NCI-H146 (cell line): ENCODE measurements around the gene PARK7.
A peak's percentile ranks its signal among the peaks of the same experiment; 100 is the strongest.

ENCODE experiments used
- DNase-seq: peaks from one replicate; lab custom pipeline; 2025; lab: John Stamatoyannopoulos, UW

The PARK7 gene

GRCh38 chr1:8010080-8010664, 48.7 kb downstream of the PARK7 start:
- no peak for DNase-seq

DNA sequence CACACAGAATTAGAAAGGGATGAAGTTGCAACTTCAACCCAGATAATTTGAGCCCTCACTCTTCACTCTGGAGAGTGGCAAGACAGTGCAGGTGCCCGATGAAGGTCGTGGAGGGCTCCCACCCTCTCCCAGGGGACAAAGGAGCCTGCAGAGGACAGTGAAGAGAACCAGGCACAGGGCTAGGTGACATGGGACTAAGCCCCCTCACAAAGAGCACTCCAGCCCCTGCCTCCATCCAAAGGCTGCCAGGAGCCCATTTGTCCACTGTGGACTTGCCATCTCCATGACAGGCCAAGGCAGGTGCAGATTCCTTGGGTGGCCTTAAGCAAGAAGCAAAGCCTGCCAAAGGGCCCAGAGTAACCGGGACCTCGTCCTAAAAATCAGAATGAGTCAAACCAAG, 49.5 kb downstream of the PARK7 start:
- DNase-seq: no peak

GRCh38 chr1:8011923-8012858, 50.7 kb downstream of the PARK7 start:
- no peak for DNase-seq

DNA sequence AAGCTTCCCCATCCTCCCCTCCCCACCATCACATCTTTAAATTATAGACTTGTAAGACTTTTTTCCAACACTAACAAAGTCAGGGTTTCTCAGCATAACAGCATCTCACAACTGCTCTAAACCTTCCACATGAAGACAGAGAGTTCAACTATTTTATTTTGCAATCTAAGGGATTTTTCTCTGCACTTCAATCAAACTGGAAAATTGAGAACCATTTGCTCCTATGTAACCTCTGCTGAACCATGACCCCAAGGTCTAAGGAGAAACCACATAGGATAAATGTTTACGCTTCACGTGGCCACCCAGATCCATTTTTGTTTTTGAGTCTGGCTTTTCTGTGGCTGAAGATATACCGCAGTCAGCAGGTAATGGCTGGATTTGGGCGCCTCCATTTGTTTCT, 51.4 kb downstream of the PARK7 start:
- no peak for DNase-seq

GRCh38 chr1:8013399-8013798, 51.9 kb downstream of the PARK7 start:
- DNase-seq: no peak

DNA sequence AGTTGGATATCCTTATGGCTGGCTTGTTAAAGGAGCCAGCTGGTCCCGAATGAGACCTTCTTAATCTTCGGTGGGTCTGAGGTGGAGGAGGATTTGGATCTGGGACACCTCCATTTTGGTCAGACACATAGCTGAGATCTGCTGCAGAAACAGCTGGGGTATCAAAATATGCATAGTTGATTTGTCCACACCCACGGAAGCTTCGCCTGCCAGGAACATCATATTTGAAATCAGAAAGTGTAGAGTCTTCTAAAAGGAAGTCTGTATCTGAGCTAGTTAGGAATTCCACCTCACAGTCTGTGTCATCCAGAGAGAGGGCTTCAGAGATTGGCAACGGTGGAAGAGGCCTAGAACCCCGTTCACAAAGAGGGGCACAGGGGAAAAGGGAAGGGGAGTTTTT, 52.3 kb downstream of the PARK7 start:
- no peak for DNase-seq

- no peak for DNase-seq
Observed at GRCh38 chr1:8014381-8014988, 53.0 kb downstream of the PARK7 start.

- DNase-seq: peak; percentile 45
Observed at GRCh38 chr1:8015036-8015808, 53.7 kb downstream of the PARK7 start.

GRCh38 chr1:8015809-8016165, 54.3 kb downstream of the PARK7 start:
- DNase-seq: no peak

- no peak for DNase-seq
Observed at GRCh38 chr1:8016210-8016894, 54.8 kb downstream of the PARK7 start.

DNA sequence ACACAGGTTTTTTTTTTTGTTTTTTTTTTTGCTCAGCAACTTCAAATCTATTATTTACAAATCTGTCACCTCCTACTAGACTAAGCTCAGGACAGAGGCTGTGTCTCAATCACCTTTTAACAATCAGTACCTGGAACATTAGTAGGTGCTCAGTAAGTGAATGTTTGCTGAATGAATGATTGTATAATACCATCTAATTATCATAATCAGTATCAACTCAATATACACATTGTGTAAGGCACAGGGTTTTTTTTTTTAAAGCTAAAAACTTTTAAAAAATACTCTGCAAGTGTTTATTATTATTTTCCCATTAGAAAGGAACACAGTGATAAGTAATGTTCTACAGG, 55.4 kb downstream of the PARK7 start:
- no peak for DNase-seq

DNA sequence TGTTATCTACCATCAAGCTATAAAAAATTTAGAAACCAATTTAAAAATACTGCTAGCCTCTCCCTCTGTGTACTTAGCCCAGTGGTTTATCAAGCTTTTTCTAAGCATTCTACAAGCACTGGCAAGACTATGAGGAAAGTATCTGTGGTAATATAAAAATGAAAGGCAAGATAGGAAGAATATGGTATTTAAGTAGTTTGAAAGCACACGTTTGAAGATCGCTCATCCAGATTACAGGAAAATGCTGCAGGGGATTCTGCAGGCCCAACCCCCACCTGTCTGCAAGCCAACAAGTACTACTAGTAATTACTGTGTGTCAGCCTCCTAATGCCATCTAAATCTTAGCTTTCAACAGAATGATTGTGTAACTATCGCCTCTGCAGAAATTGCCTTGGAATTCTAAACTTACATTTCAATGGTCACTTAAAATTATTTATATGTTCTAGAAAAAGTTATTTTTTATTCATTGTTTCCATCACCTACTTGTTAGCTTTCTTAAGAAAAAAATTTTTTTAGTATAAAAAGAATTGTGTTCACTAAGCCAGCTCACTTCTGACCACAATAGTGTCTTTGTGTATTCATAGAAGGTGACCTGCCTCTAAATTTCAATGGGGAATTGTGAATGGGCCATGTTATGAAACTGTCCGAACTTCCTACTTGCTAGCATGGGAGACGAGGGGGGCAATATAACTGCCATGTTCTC, 56.1 kb downstream of the PARK7 start:
- DNase-seq: no peak

GRCh38 chr1:8018492-8019228, 57.1 kb downstream of the PARK7 start:
- no peak for DNase-seq

DNA sequence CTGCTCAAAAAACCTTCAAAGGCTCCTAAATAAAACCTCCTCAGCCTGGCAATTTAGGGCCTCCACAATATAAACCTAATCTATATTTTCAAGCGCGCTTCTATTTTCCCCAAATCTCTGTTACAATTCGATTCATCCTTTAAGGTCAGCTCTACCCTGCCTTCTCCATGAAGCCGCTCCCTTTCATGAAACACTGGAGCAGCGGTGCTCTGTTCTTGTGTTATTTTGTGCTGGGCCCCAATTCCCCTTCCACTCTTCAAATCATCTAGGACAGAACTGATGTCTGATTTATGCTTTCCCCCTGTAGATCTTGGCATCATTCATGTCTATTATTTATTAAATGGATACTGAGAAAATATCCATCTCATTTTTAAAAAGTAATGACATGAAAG, 57.7 kb downstream of the PARK7 start:
- no peak for DNase-seq

- DNase-seq: no peak
Observed at GRCh38 chr1:8020032-8020431, 58.5 kb downstream of the PARK7 start.

DNA sequence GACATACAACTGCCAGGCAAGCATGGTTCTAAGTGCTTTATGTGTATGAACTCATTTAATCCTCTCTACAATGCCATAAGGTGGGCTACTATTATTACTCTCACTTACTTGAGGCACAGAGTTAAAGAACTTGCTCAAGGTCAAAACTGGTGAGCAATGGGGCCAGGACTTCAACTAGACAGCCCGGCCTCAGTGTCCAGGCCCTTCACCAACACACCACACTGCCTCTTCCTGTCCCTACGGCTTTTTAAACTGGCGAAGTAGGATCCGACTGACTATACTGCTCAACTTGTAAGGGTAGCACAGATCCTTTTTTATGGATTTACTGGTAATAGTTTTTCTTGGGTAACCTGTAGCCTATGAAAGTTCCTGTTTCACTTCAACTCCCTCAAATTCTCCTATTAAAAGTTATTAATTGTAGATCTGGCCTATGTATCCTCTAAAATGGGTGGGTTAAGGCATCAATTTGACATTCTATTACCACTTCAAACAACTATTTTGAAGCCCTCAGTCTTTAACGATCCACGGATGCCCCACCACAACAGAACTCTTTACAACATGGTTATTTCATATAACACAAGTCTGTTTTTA, 60.3 kb downstream of the PARK7 start:
- DNase-seq: no peak

GRCh38 chr1:8022395-8023286, 61.1 kb downstream of the PARK7 start:
- no peak for DNase-seq

- no peak for DNase-seq
Observed at GRCh38 chr1:8023287-8023994, 61.9 kb downstream of the PARK7 start.

DNA sequence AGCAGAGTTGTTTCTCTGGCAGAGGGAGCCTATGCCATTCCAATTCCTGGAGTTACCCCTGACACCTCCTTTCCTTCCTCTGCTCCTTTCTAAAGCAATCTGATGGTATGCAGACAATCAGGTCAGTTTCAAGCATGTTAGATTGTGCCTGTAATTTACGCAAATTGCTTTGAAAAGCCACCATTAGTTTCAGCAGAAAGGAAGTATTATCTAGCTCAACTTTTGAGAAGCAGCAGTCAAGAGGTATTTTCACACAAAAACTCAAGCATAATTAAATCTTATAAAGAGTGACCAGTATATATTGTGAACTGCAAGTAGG, 62.4 kb downstream of the PARK7 start:
- no peak for DNase-seq
